HCT116 (cell line): ENCODE results near the gene ACACA. TPM values are rescaled to one million over a fixed set of nuclear protein-coding genes. Genes with fewer than 3 reads are reported as not detected.

Source experiments
- ATAC-seq: fragments of 200-7000 bp; cut with Tn5 transposase; 2 replicates; pipeline ENCODE4 v1.9.1; 2020; ENCODE audit warnings: mild to moderate bottlenecking, moderate library complexity
- BruUV-seq: library from RNA; stranded (reverse); fragments of 400-500 nt; replicated peaks from 2 replicates; lab custom pipeline; 2021; lab: Mats Ljungman, UMichigan
- CTCF ChIA-PET: fragments of 300-600 bp; sonication (Branson Sonifier 250); formaldehyde crosslinking; loops from one replicate; lab custom pipeline; 2021; ENCODE audit warnings: antibody characterized with exemption; lab: Charles Lee
- POLR2A ChIA-PET: fragments of 300-600, 350-600 bp; sonication (Branson Sonifier 250); formaldehyde crosslinking; loops from one replicate; lab custom pipeline; 2021; ENCODE audit warnings: antibody characterized with exemption; lab: Charles Lee
- RAD21 ChIA-PET, 2 experiments: fragments of 300-600 bp; sonication (Branson Sonifier 250); formaldehyde crosslinking; loops; one replicate each; lab custom pipeline; 2023; ENCODE audit warnings: low total read pairs in 2 of 2; ENCODE audit not compliant: uncharacterized antibody in 2 of 2, unreplicated experiment in 2 of 2, low non-redundant PET in 1 of 2; lab: Charles Lee
- DNase-seq: peaks from one replicate; pipeline ENCODE4 v3.0.0-alpha.2; 2010; ENCODE audit warnings: low read depth, low spot score
- H2AFZ ChIP-seq: fragments of 200-600 bp; shearing (Covaris generic), sonication (generic); 2 replicates; pipeline ENCODE4 v1.6.1; 2017; ENCODE audit warnings: low read depth, mixed run types, mixed read lengths, antibody characterized with exemption, low read length; ENCODE audit not compliant: poor library complexity, severe bottlenecking
- H3K27ac ChIP-seq: 2 replicates; pipeline ENCODE4 v1.5.1; 2012; ENCODE audit warnings: low read depth, low read length
- H3K27me3 ChIP-seq: fragments of 200-600 bp; sonication (generic); 2 replicates; pipeline ENCODE4 v1.6.1; 2016; ENCODE audit warnings: mixed run types, low read length, mixed read lengths; ENCODE audit not compliant: insufficient read depth
- H3K36me3 ChIP-seq, 2 experiments: fragments of 200-500 bp in 1 of 2; fragments of 200-600 bp in 1 of 2; sonication (Bioruptor generic) in 1 of 2; sonication (generic) in 1 of 2; 2 replicates each; pipeline versions ENCODE4 v1.5.1 to v1.6.1; 2014 to 2016; ENCODE audit warnings: low read length in 2 of 2, inconsistent platforms in 1 of 2, mixed read lengths in 1 of 2, mixed run types in 1 of 2; ENCODE audit not compliant: insufficient read depth in 2 of 2, control insufficient read depth in 1 of 2
- H3K4me1 ChIP-seq, 2 experiments: fragments of 200-600 bp in 1 of 2; sonication (generic) in 1 of 2; 2 replicates each; pipeline versions ENCODE4 v1.5.1 to v1.6.1; 2012 to 2017; ENCODE audit warnings: low read length in 2 of 2, inconsistent platforms in 1 of 2, mild to moderate bottlenecking in 1 of 2, mixed read lengths in 1 of 2, mixed run types in 1 of 2, moderate library complexity in 1 of 2; ENCODE audit not compliant: insufficient read depth in 2 of 2, control insufficient read depth in 1 of 2
- H3K4me2 ChIP-seq: fragments of 200-600 bp; sonication (generic); 2 replicates; pipeline ENCODE4 v1.6.1; 2017; ENCODE audit warnings: mixed run types, low read length, mixed read lengths
- H3K4me3 ChIP-seq, 2 experiments: fragments of 200-600 bp in 1 of 2; sonication (generic) in 1 of 2; replicated peaks in 1 of 2; 2 replicates each; pipeline ENCODE4 v1.5.1; 2011 to 2016; ENCODE audit warnings: low read length in 2 of 2, control low read depth in 1 of 2, low read depth in 1 of 2, mild to moderate bottlenecking in 1 of 2, mixed read lengths in 1 of 2, mixed run types in 1 of 2
- H3K79me2 ChIP-seq: fragments of 200-600 bp; sonication (generic); 2 replicates; pipeline ENCODE4 v1.6.1; 2017; ENCODE audit warnings: mild to moderate bottlenecking, mixed run types, low read length, moderate library complexity, mixed read lengths; ENCODE audit not compliant: insufficient read depth
- H3K9ac ChIP-seq: fragments of 200-600 bp; sonication (generic); 2 replicates; pipeline ENCODE4 v1.6.1; 2016; ENCODE audit warnings: low read length, mixed read lengths
- H3K9me2 ChIP-seq: fragments of 200-600 bp; sonication (generic), shearing (Covaris generic); 2 replicates; pipeline ENCODE4 v1.6.1; 2017; ENCODE audit warnings: mixed run types, mild to moderate bottlenecking, moderate library complexity; ENCODE audit not compliant: insufficient read depth
- H3K9me3 ChIP-seq, 2 experiments: fragments of 200-500 bp in 1 of 2; fragments of 200-600 bp in 1 of 2; sonication (Bioruptor generic) in 1 of 2; sonication (generic) in 1 of 2; 2 replicates each; pipeline ENCODE4 v1.6.1; 2014 to 2017; ENCODE audit warnings: low read length in 2 of 2, mixed read lengths in 2 of 2, inconsistent platforms in 1 of 2, low read depth in 1 of 2, mild to moderate bottlenecking in 1 of 2, mixed run types in 1 of 2, moderate library complexity in 1 of 2; ENCODE audit not compliant: control insufficient read depth in 1 of 2, insufficient read depth in 1 of 2
- H4K20me1 ChIP-seq: fragments of 200-600 bp; sonication (generic), shearing (Covaris generic); 2 replicates; pipeline ENCODE4 v1.6.1; 2017; ENCODE audit warnings: mixed run types, mild to moderate bottlenecking, moderate library complexity; ENCODE audit not compliant: insufficient read depth
- ATF3 ChIP-seq: IDR thresholded peaks from 2 replicates; pipeline ENCODE4 v1.6.1; 2012
- CBX3 ChIP-seq: IDR thresholded peaks from 2 replicates; pipeline ENCODE4 v1.6.1; 2012; ENCODE audit warnings: low read depth
- CEBPB ChIP-seq: IDR thresholded peaks from 2 replicates; pipeline ENCODE4 v1.6.1; 2012; ENCODE audit warnings: low read depth
- CTCF ChIP-seq, 3 experiments: fragments of 200-600 bp in 1 of 3; sonication (generic) in 1 of 3; IDR thresholded peaks in 2 of 3; conservative IDR thresholded peaks in 1 of 3; 2 replicates each; pipeline ENCODE4 v1.5.1; 2012 to 2017; ENCODE audit warnings: low read depth in 2 of 3, low read length in 2 of 3, antibody characterized with exemption in 1 of 3, borderline replicate concordance in 1 of 3, control low read depth in 1 of 3, mild to moderate bottlenecking in 1 of 3, mixed read lengths in 1 of 3, mixed run types in 1 of 3, moderate library complexity in 1 of 3; ENCODE audit not compliant: insufficient read depth in 1 of 3
- EGR1 ChIP-seq: IDR thresholded peaks from 2 replicates; pipeline ENCODE4 v1.6.1; 2012; ENCODE audit warnings: low read depth
- EZH2phosphoT487 ChIP-seq: fragments of 200-600 bp; IDR thresholded peaks from 2 replicates; pipeline ENCODE4 v1.6.1; 2018; ENCODE audit warnings: antibody characterized with exemption, borderline replicate concordance
- FOSL1 ChIP-seq: IDR thresholded peaks from 2 replicates; pipeline ENCODE4 v1.6.1; 2012; ENCODE audit warnings: low read depth
- JUND ChIP-seq: IDR thresholded peaks from 2 replicates; pipeline ENCODE4 v1.6.1; 2012
- MAX ChIP-seq: IDR thresholded peaks from 2 replicates; pipeline ENCODE4 v1.6.1; 2012
- POLR2A ChIP-seq: IDR thresholded peaks from 2 replicates; pipeline ENCODE4 v1.7.0; 2011; ENCODE audit warnings: borderline replicate concordance; ENCODE audit not compliant: insufficient read depth, insufficient read length; ENCODE audit errors: extremely low read depth
- POLR2AphosphoS5 ChIP-seq: IDR thresholded peaks from 2 replicates; pipeline ENCODE4 v1.6.1; 2011; ENCODE audit warnings: mild to moderate bottlenecking, low read depth, low read length, moderate library complexity
- RAD21 ChIP-seq: IDR thresholded peaks from 2 replicates; pipeline ENCODE4 v1.6.1; 2012; ENCODE audit warnings: low read depth, mild to moderate bottlenecking
- REST ChIP-seq: IDR thresholded peaks from 2 replicates; pipeline ENCODE4 v1.6.1; 2012; ENCODE audit warnings: low read depth
- SIN3A ChIP-seq: IDR thresholded peaks from 2 replicates; pipeline ENCODE4 v1.6.1; 2012; ENCODE audit warnings: low read depth
- SP1 ChIP-seq: IDR thresholded peaks from 2 replicates; pipeline ENCODE4 v1.6.1; 2012; ENCODE audit warnings: low read depth
- SRF ChIP-seq: IDR thresholded peaks from 2 replicates; pipeline ENCODE4 v1.6.1; 2012; ENCODE audit warnings: low read depth
- TCF7L2 ChIP-seq: IDR thresholded peaks from 2 replicates; pipeline ENCODE4 v1.7.0; 2011; ENCODE audit warnings: borderline replicate concordance, inconsistent platforms; ENCODE audit not compliant: insufficient read depth, insufficient read length; ENCODE audit errors: extremely low read depth
- YY1 ChIP-seq: IDR thresholded peaks from 2 replicates; pipeline ENCODE4 v1.6.1; 2011; ENCODE audit warnings: low read length, low read depth, moderate library complexity, mild to moderate bottlenecking; ENCODE audit not compliant: insufficient replicate concordance; ENCODE audit errors: extremely low read depth
- ZBTB33 ChIP-seq: IDR thresholded peaks from 2 replicates; pipeline ENCODE4 v1.6.1; 2011; ENCODE audit warnings: mild to moderate bottlenecking, low read length, moderate library complexity; ENCODE audit not compliant: insufficient replicate concordance; ENCODE audit errors: extremely low read depth
- ZFX ChIP-seq: fragments of 450-650 bp; IDR thresholded peaks from 2 replicates; pipeline ENCODE4 v1.6.1; 2017
- intact Hi-C: fragments of 100-400 bp; cut with micrococcal nuclease; formaldehyde crosslinking; loops from 2 replicates; pipeline ENCODE4 v1.10.0; 2022
- total RNA-seq: library from RNA; stranded (reverse); gene quantifications from one replicate; pipeline ENCODE4 v1.2.1, GENCODE V29; 2021; ENCODE audit not compliant: unreplicated experiment

The ACACA gene
- total RNA-seq, 1 experiment from 2014 or later: 161 TPM

GRCh38 chr17:37213927-37214326, 192.7 kb downstream of the ACACA start:
- Histone ChIP-seq H3K27me3 (no peaks in the 10 kb centered on the region), H3K27ac (no peak overlapping the region), H3K4me2 (no peak overlapping the region), H3K36me3 (peaks cover 4 to 22% of the 10 kb centered on the region in 2 experiments), H2AFZ (no peak overlapping the region), H3K9me3 (no peaks in the 10 kb centered on the region), H3K4me3 (no peak overlapping the region), H3K9me2 (no peaks in the 10 kb centered on the region), H3K9ac (no peak overlapping the region), H3K4me1 (no peaks in the 10 kb centered on the region), H3K79me2 (no peaks in the 10 kb centered on the region), H4K20me1 (no peaks in the 10 kb centered on the region)
- CTCF ChIA-PET: no interaction called here
- intact Hi-C loops: no loop called here
- DNase-seq (no peak), ATAC-seq (no peak)
- RAD21 ChIA-PET: no interaction called here
- BruUV-seq: no TSS peak
- POLR2A ChIA-PET: interaction anchor here (0.7 kb wide), 1 partner anchor 21 kb away, joined by 3 read pairs; no protein-coding TSS in a partner anchor
- no peak for TF ChIP-seq REST
- no peak for TF ChIP-seq FOSL1
- TF ChIP-seq CEBPB: no peak
- no peak for TF ChIP-seq SP1
- no peak for TF ChIP-seq POLR2A
- TF ChIP-seq RAD21: no peak
- no peak for TF ChIP-seq EGR1
- TF ChIP-seq POLR2AphosphoS5: no peak
- TF ChIP-seq JUND: no peak
- no peak for TF ChIP-seq ZBTB33
- no peak for TF ChIP-seq SRF
- TF ChIP-seq YY1: no peak
- TF ChIP-seq CBX3: no peak
- no peak for TF ChIP-seq CTCF (IDR thresholded peaks at IDR 0.05 in 2 of 3, conservative IDR thresholded peaks at IDR 0.05 in 1 of 3; ENCODE audit: borderline replicate concordance in 1 of 3, insufficient read depth in 1 of 3, low read depth in 2 of 3, low read length in 2 of 3)
- no peak for TF ChIP-seq TCF7L2
- TF ChIP-seq ZFX: no peak
- no peak for TF ChIP-seq SIN3A
- no peak for TF ChIP-seq MAX
- TF ChIP-seq EZH2phosphoT487: no peak
- no peak for TF ChIP-seq ATF3
